Parathyroid adenoma (tissue), 2 donors: ENCODE data around the gene PDZD11.
"Not testable (repeated sequence)": the region's sequence is repeated elsewhere in the genome, so short reads cannot be mapped to it uniquely, and the experiment has no call there.

ENCODE experiments used
- H2AFZ ChIP-seq: fragments of 300-600 bp; sonication (generic); one replicate; pipeline ENCODE4 v1.7.0; 2017; ENCODE audit warnings: antibody characterized with exemption, mild to moderate bottlenecking
- H3K27ac ChIP-seq: fragments of 300-600 bp; sonication (generic); one replicate; pipeline ENCODE4 v1.7.0; 2017
- H3K27me3 ChIP-seq: fragments of 300-600 bp; sonication (generic); one replicate; pipeline ENCODE4 v1.7.0; 2017; ENCODE audit warnings: low read length; ENCODE audit not compliant: control insufficient read depth, insufficient read depth
- H3K36me3 ChIP-seq: fragments of 300-600 bp; sonication (generic); one replicate; pipeline ENCODE4 v1.7.0; 2017; ENCODE audit warnings: low read length; ENCODE audit not compliant: control insufficient read depth, insufficient read depth
- H3K4me1 ChIP-seq: fragments of 300-600 bp; sonication (generic); one replicate; pipeline ENCODE4 v1.7.0; 2017; ENCODE audit warnings: control low read depth
- H3K4me2 ChIP-seq: fragments of 300-600 bp; sonication (generic); one replicate; pipeline ENCODE4 v1.7.0; 2017; ENCODE audit warnings: low read length
- H3K4me3 ChIP-seq: fragments of 300-600 bp; sonication (generic); one replicate; pipeline ENCODE4 v1.7.0; 2017; ENCODE audit warnings: low read depth, low read length
- H3K79me2 ChIP-seq: fragments of 300-600 bp; sonication (generic); one replicate; pipeline ENCODE4 v1.7.0; 2017; ENCODE audit warnings: control low read depth
- H3K9ac ChIP-seq: fragments of 300-600 bp; sonication (generic); one replicate; pipeline ENCODE4 v1.7.0; 2017; ENCODE audit warnings: mild to moderate bottlenecking
- H3K9me3 ChIP-seq: fragments of 300-600 bp; sonication (generic); one replicate; pipeline ENCODE4 v1.7.0; 2017; ENCODE audit warnings: low read length; ENCODE audit not compliant: control insufficient read depth
- CTCF ChIP-seq: fragments of 300-600 bp; sonication (generic); IDR thresholded peaks from one replicate; pipeline ENCODE4 v1.7.0; 2017; ENCODE audit warnings: antibody characterized with exemption, mild to moderate bottlenecking
- donor health status: primary hyperparathyroidism.

PDZD11 gene

GRCh38 chrX:70331161-70331560 is 41.4 kb upstream of the PDZD11 start:
- Histone ChIP-seq H3K27ac (no peak overlapping the region), H3K36me3 (no peaks in the 10 kb centered on the region), H3K9ac (no peak overlapping the region), H3K79me2 (no peaks in the 10 kb centered on the region), H3K4me2 (no peak overlapping the region), H3K9me3 (no peaks in the 10 kb centered on the region), H3K4me3 (no peak overlapping the region), H2AFZ (no peak overlapping the region), H3K4me1 (no peaks in the 10 kb centered on the region), H3K27me3 (no peaks in the 10 kb centered on the region)
- TF ChIP-seq CTCF: no peak

GRCh38 chrX:70324326-70324725 is 34.6 kb upstream of the PDZD11 start:
- no peak overlapping the region for H2AFZ ChIP-seq
- H3K36me3 ChIP-seq: no peaks in the 10 kb centered on the region
- no peak overlapping the region for H3K4me3 ChIP-seq
- no peaks in the 10 kb centered on the region for H3K27me3 ChIP-seq
- H3K9me3 ChIP-seq: no peaks in the 10 kb centered on the region
- H3K4me2 ChIP-seq: no peak overlapping the region
- H3K79me2 ChIP-seq: no peaks in the 10 kb centered on the region
- no peak for TF ChIP-seq CTCF
- no peak overlapping the region for H3K27ac ChIP-seq
- H3K4me1 ChIP-seq: no peaks in the 10 kb centered on the region
- no peak overlapping the region for H3K9ac ChIP-seq

GRCh38 chrX:70323628-70324027 is 33.9 kb upstream of the PDZD11 start:
- not testable (repeated sequence) for H3K4me1 ChIP-seq, H3K4me3 ChIP-seq, H2AFZ ChIP-seq, H3K27ac ChIP-seq, H3K9ac ChIP-seq, H3K4me2 ChIP-seq, H3K9me3 ChIP-seq, H3K36me3 ChIP-seq, H3K27me3 ChIP-seq, H3K79me2 ChIP-seq

- Histone ChIP-seq H3K36me3 (no peaks in the 10 kb centered on the region), H3K4me2 (no peak overlapping the region), H3K9ac (no peak overlapping the region), H3K27me3 (no peaks in the 10 kb centered on the region), H3K27ac (no peak overlapping the region), H3K4me3 (no peak overlapping the region), H3K9me3 (no peaks in the 10 kb centered on the region), H3K79me2 (no peaks in the 10 kb centered on the region), H3K4me1 (no peaks in the 10 kb centered on the region), H2AFZ (no peak overlapping the region)
- no peak for TF ChIP-seq CTCF
Observed at GRCh38 chrX:70322784-70323183, 33.1 kb upstream of the PDZD11 start.

- H3K4me2 ChIP-seq: no peak overlapping the region
- no peak overlapping the region for H2AFZ ChIP-seq
- no peaks in the 10 kb centered on the region for H3K27me3 ChIP-seq
- H3K4me3 ChIP-seq: no peak overlapping the region
- no peaks in the 10 kb centered on the region for H3K36me3 ChIP-seq
- H3K79me2 ChIP-seq: no peaks in the 10 kb centered on the region
- H3K4me1 ChIP-seq: no peaks in the 10 kb centered on the region
- no peak overlapping the region for H3K9ac ChIP-seq
- no peak for TF ChIP-seq CTCF
- H3K27ac ChIP-seq: no peak overlapping the region
- no peaks in the 10 kb centered on the region for H3K9me3 ChIP-seq
Observed at GRCh38 chrX:70313503-70313902, 23.8 kb upstream of the PDZD11 start.
